ENCODE results near the gene NUMA1. TPM values are rescaled to one million over a fixed set of nuclear protein-coding genes. Genes with fewer than 3 reads are reported as not detected.

The NUMA1 gene
- total RNA-seq, 1 experiment from 2014 or later = 267 TPM

GRCh38 chr11:72058416-72059034 lies 21.8 kb downstream of the NUMA1 start:
- no peak overlapping the region for H2AFZ ChIP-seq
- H3K4me1 ChIP-seq (replicated peaks; ENCODE audit: insufficient read depth) = no peaks in the 10 kb centered on the region
- H3K36me3 ChIP-seq (ENCODE audit: low read depth) = peaks cover 24% of the 10 kb centered on the region
- no TSS peak for BruUV-seq (replicated peaks)
- TF ChIP-seq, protein P1, sequence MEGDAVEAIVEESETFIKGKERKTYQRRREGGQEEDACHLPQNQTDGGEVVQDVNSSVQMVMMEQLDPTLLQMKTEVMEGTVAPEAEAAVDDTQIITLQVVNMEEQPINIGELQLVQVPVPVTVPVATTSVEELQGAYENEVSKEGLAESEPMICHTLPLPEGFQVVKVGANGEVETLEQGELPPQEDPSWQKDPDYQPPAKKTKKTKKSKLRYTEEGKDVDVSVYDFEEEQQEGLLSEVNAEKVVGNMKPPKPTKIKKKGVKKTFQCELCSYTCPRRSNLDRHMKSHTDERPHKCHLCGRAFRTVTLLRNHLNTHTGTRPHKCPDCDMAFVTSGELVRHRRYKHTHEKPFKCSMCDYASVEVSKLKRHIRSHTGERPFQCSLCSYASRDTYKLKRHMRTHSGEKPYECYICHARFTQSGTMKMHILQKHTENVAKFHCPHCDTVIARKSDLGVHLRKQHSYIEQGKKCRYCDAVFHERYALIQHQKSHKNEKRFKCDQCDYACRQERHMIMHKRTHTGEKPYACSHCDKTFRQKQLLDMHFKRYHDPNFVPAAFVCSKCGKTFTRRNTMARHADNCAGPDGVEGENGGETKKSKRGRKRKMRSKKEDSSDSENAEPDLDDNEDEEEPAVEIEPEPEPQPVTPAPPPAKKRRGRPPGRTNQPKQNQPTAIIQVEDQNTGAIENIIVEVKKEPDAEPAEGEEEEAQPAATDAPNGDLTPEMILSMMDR (conservative IDR thresholded peaks at IDR 0.05) = no peak
- TF ChIP-seq EZH2 (IDR thresholded peaks at IDR 0.05; ENCODE audit: low read depth) = no peak
- no peak overlapping the region for H3K4me2 ChIP-seq
- ChIA-PET CTCF (no interaction called here), POLR2A (ENCODE audit: unreplicated experiment) (no interaction called here)
- no peaks in the 10 kb centered on the region for H3K9me2 ChIP-seq (ENCODE audit: insufficient read depth)
- no peaks in the 10 kb centered on the region for H3K9me3 ChIP-seq (ENCODE audit: insufficient read depth, low read depth)
- no peak overlapping the region for H3K4me3 ChIP-seq
- intact Hi-C loops (cut with micrococcal nuclease; ENCODE audit: unreplicated experiment) = no loop called here
- peaks cover 72% of the 10 kb centered on the region for H3K79me2 ChIP-seq (ENCODE audit: low read depth)
- H3F3A ChIP-seq (ENCODE audit: insufficient read depth, low read depth) = peaks cover 10% of the 10 kb centered on the region; the same call in 1 of the 2 replicates
- no peak overlapping the region for H3K27ac ChIP-seq
- no peak for DNase-seq
- H3K27me3 ChIP-seq (ENCODE audit: insufficient read depth, low read depth) = no peaks in the 10 kb centered on the region
- H4K20me1 ChIP-seq (ENCODE audit: insufficient read depth) = peaks cover 16% of the 10 kb centered on the region

GRCh38 chr11:72048766-72049460 lies 31.4 kb downstream of the NUMA1 start:
- no peak for DNase-seq
- ChIA-PET POLR2A (ENCODE audit: unreplicated experiment) (interaction anchor here (0.6 kb wide), 2 partner anchors 15 to 21 kb away, joined by 3 to 10 read pairs; no protein-coding TSS in a partner anchor), CTCF (interaction anchor here (0.7 kb wide), 2 partner anchors 15 to 24 kb away, joined by 3 read pairs; no protein-coding TSS in a partner anchor)
- Histone ChIP-seq H3K4me1 (replicated peaks; ENCODE audit: insufficient read depth) (no peaks in the 10 kb centered on the region), H3K27me3 (ENCODE audit: insufficient read depth, low read depth) (no peaks in the 10 kb centered on the region), H2AFZ (no peak overlapping the region), H3K9me3 (ENCODE audit: insufficient read depth, low read depth) (no peaks in the 10 kb centered on the region), H4K20me1 (ENCODE audit: insufficient read depth) (0 out of 2 replicates have a peak, but pooled peaks cover 16% of the 10 kb centered on the region), H3K9me2 (ENCODE audit: insufficient read depth) (no peaks in the 10 kb centered on the region), H3K79me2 (ENCODE audit: low read depth) (peaks cover 62% of the 10 kb centered on the region), H3K27ac (no peak overlapping the region), H3K4me3 (no peak overlapping the region), H3K36me3 (ENCODE audit: low read depth) (peaks cover 12% of the 10 kb centered on the region; the same call in 1 of the 2 replicates), H3K4me2 (no peak overlapping the region), H3F3A (ENCODE audit: insufficient read depth, low read depth) (no peaks in the 10 kb centered on the region)
- TF ChIP-seq, protein P1 (conservative IDR thresholded peaks at IDR 0.05) = no peak
- no peak for TF ChIP-seq EZH2 (IDR thresholded peaks at IDR 0.05; ENCODE audit: low read depth)
- intact Hi-C loops (cut with micrococcal nuclease; ENCODE audit: unreplicated experiment) = no loop called here
- BruUV-seq (replicated peaks) = no TSS peak

DNA sequence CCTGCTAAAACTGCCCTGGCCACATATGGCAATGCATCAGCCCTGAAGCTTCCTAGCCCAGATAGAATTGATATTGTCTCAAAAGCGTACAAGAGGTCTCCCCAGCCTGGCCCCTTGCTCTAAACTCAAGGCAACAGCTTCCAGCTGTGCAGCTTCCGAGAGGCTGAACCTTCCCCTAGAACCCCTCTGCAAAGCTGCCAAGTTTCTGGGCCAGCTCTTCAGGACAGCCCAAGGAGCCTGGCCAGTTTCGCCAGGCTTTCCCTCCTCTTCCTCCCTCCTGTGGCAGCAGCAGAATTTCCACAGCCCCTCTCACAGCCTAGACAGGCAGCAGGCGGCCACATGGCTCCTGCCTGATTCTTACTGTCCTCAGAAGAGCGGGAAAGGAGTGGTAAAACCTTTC lies 34.5 kb downstream of the NUMA1 start:
- Histone ChIP-seq H3K4me3 (no peak overlapping the region), H4K20me1 (ENCODE audit: insufficient read depth) (0 out of 2 replicates have a peak, but pooled peaks cover 20% of the 10 kb centered on the region), H3K27me3 (ENCODE audit: insufficient read depth, low read depth) (no peaks in the 10 kb centered on the region), H3K27ac (no peak overlapping the region), H3K9me2 (ENCODE audit: insufficient read depth) (no peaks in the 10 kb centered on the region), H2AFZ (no peak overlapping the region), H3K4me2 (no peak overlapping the region), H3K36me3 (ENCODE audit: low read depth) (peaks cover 12% of the 10 kb centered on the region; the same call in 1 of the 2 replicates), H3K9me3 (ENCODE audit: insufficient read depth, low read depth) (no peaks in the 10 kb centered on the region), H3K79me2 (ENCODE audit: low read depth) (peaks cover 67% of the 10 kb centered on the region), H3F3A (ENCODE audit: insufficient read depth, low read depth) (peaks cover 18% of the 10 kb centered on the region; the same call in 1 of the 2 replicates), H3K4me1 (replicated peaks; ENCODE audit: insufficient read depth) (peaks cover 12% of the 10 kb centered on the region)
- intact Hi-C loops (cut with micrococcal nuclease; ENCODE audit: unreplicated experiment) = no loop called here
- CTCF ChIA-PET = no interaction called here
- POLR2A ChIA-PET (ENCODE audit: unreplicated experiment) = no interaction called here
- BruUV-seq (replicated peaks) = no TSS peak
- no peak for DNase-seq
- no peak for TF ChIP-seq EZH2 (IDR thresholded peaks at IDR 0.05; ENCODE audit: low read depth)
- TF ChIP-seq, protein P1 (conservative IDR thresholded peaks at IDR 0.05) = no peak

All from PC-9 (cell line).